HG03159 (cell line): ENCODE data around the gene PPIF.

ENCODE experiments used
- ATAC-seq: cut with Tn5 transposase; IDR thresholded peaks from one replicate; pipeline ENCODE4 v1.9.1; 2021; ENCODE audit warnings: mild to moderate bottlenecking, moderate library complexity; ENCODE audit not compliant: unreplicated experiment

The PPIF gene

DNA sequence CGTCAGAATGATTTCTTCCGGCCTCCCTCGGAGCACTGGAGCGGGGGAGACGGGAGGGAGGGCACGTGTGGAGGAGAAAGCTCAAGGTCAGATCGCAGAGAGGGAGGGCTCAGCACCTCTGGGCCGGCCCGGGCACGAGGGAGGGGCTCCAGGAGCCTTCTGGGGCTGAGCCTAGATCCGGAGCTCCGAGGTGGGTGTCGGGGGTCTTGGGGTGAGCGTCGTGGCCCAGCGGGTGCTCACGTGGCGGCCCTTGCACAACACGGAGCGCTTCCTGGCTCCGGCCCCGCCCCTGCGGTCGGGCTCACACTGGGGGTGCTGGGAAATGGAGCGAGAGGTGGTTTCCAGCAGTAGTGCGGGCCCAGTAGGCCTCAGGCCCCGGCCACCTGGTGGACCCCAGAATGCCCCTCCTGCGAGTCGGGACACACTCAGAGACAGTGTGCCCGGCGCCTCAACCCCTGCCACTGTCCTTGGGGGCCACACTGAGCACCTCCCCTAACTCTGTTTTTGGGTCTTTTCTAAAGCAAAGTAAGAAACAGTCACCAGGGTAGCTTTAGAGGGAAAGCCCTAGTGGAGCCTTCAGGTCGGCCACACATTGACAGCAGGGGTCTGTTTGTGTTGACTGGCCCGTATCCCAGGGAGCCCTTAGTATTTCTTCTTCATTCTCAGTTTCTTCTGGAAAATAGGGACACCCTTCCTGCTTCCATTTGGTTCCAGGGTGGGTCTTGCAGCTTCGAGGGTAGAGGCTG is 798 bp downstream of the PPIF start:
- peak; percentile 66 for ATAC-seq

DNA sequence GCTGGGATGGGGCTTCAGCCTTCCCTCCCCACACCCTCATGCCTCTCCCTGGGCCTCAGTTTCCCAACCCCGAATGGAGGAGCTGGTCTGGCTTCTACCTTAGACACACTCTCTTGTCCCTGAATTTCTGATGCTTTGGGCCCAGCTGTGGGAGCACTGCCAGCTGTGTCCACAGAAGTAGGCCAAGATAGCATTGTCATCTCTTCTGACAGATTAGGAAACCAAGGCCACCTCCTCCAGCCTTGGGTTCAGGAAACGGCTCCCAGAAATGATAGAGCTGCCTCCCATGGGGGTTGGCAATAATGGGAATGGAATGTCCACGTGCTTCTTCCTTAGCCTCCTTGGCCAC is 1.3 kb downstream of the PPIF start:
- ATAC-seq, result no peak

DNA sequence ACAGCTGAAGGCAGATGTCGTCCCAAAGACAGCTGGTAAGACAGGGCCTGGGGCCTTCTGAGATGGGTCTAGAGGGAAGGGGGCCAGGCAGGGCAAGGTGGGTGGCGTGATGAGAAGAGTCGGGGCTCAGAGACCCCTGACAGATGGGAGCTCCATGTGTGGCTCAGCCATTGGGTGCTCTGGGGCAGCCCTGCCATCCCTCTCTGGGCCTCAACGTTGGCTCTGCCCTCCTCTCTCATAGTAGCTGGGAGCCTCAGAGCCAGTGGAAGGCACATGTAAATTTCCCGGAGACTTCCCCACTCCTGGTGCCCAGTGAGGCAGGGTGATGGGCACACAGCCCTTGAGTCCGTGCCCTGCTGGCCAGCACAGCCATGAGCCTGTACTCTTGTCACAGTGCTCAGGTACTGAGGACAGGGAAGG is 1.8 kb downstream of the PPIF start:
- no peak for ATAC-seq

DNA sequence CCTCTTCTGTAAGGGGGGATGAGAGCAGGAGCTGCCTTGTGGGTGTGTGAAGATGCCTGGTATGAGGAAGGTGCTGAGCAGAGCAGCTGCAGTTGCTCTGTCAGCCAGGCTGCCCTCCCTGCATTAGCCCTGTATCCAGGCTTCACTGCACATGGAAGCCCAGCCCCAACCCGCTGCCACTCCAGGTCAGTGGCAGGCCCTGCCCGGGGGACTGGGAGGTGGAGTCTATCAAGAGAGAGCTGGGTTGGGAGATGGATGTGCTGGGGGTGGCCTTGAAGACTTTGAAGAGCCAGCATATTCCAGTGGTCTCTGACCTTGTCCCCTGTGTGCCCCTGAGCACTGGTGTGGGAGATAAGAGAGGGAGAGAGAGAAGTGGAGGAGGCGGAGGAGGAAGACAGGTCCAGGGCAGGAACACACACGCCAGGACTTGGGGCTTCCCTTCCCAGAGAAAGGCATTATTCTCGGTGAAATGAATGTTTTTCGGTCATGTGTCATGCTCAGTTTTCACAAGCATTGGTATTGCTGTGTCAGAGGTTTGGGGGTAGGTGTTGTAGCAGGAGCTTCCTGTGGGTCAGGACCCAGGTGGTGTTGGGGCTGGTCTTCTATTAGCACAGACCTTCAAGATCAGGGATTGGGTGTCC is 2.6 kb downstream of the PPIF start:
- ATAC-seq, result no peak

DNA sequence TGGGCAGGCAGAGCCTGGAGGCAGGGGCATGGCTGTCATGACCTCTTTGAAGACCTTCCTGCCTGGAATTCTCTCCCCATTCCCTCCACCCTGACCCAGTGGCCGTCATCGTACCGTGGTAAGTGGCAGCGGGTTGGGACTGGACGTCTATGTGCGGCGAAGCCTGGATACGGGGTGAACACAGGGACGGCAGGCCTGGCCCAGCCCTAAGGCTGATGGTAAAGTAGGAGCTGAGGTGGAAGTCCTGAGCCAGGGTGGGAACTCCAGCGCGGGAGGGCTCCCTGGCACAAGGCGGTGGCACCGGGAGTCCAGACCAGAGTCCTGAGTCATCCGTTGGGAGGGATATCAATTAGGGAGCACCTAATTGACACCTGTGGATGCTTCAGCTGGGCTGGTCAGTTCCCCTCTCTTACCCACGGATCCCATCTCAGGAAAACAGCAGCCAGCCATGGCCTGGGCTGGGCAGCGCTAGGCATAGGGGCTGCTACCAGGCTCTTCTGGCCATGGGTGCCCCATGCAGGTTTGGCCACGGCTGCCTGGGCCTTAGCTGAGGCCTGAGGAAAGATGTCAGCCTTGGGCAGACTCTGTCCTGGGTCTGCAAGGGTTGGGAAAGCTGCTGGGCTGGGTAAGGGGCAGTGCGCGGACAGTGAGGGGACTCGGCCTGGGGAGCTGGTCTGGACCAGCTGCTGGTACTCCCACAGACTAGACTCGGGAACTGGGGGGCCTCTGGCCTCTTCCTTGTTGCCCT is 3.3 kb downstream of the PPIF start:
- ATAC-seq, result no peak

DNA sequence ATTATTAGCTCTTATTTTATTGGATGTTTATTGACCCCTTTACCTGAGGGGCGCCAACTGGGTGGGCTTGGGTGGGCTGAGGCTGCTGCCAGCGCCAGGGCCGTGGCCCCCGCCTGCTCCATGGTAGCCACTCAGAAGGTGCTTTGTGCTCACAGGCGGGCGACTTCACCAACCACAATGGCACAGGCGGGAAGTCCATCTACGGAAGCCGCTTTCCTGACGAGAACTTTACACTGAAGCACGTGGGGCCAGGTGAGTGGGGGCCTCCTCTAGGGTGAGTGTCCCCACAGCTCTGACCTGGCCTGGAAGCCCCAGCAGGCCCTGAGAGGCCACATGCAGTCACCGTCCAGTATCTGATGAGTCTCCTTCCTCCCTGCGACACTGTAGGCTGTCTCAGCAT is 4.1 kb downstream of the PPIF start:
- no peak for ATAC-seq

DNA sequence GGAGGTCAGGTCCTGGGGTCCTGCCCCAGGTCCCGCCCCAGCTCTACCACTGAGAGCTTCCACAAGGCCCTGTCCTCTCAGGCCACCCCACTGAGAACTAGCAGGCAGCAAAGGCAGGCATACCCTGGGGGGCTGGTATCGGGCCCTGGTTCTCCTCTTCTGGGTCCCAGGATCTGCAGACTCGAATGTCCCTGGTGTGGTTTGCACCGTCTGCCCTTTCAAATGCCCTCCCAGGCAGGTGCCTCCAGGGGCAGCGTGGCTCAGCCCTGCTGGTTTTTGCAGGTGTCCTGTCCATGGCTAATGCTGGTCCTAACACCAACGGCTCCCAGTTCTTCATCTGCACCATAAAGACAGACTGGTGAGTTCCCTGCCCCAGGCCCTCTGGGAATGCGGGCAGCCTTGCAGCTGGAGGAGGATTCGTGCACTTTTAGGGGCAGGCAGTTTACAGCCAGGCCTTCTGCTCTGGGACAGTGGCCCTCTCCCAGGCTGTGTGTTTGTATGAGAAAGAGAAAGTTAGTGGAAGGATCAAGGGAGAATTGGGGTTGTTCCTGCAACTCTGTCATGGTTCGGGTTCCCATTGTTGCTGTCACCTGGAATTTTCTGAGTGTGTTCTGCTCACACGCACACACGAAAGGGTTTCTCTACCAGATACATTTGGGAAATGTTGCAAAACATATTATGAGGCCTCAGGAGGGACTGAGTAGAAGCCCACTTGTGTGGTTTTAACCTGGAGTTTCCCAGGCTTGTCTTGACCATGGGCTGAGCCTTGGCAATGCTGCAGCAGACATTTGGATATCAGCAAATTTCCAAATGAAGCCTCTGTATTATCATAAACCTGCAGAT is 5.0 kb downstream of the PPIF start:
- ATAC-seq, result no peak

DNA sequence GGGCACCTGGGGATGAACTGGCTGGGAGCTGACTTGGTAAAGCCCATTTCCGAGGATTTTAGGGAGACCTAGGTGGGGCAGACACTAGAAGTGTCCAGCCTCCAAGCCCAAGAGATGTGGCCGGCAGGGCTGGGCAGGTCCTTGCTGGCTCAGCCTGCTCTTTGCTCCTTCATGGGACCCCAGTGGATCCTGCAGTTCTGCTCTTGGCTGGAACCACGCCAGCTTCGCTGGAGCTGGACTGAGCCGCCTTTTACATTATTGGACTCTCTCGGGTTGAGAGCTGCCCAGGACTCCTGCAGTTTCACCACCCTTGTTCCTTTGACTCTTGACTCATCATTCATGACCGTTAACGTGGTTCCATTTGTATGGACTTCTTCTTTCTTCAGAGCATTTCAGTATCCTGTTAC is 5.7 kb downstream of the PPIF start:
- no peak for ATAC-seq

DNA sequence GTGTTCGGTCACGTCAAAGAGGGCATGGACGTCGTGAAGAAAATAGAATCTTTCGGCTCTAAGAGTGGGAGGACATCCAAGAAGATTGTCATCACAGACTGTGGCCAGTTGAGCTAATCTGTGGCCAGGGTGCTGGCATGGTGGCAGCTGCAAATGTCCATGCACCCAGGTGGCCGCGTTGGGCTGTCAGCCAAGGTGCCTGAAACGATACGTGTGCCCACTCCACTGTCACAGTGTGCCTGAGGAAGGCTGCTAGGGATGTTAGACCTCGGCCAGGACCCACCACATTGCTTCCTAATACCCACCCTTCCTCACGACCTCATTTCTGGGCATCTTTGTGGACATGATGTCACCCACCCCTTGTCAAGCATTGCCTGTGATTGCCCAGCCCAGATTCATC is 6.5 kb downstream of the PPIF start:
- ATAC-seq, result no peak

DNA sequence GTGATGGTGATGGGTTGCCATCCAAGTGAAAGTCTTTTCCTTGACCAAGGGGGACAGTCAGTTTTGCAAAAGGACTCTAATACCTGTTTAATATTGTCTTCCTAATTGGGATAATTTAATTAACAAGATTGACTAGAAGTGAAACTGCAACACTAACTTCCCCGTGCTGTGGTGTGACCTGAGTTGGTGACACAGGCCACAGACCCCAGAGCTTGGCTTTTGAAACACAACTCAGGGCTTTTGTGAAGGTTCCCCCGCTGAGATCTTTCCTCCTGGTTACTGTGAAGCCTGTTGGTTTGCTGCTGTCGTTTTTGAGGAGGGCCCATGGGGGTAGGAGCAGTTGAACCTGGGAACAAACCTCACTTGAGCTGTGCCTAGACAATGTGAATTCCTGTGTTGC is 6.9 kb downstream of the PPIF start:
- no peak for ATAC-seq

DNA sequence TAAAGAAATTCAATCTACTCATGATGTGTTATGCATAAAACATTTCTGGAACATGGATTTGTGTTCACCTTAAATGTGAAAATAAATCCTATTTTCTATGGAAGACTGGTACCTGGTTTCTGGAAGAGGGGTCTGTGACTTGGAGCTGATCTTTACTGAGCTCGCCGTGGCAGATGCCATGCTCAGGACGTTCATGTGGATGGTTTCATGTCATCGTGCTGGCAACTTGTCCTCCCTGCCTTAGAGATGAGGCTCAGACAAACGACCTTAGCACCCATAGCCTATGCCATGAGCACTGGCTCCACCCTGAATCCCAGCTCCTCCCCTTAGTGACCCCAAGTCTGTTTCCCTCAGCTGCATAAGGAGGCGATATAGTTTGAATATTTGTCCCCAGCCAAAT is 7.3 kb downstream of the PPIF start:
- no peak for ATAC-seq

DNA sequence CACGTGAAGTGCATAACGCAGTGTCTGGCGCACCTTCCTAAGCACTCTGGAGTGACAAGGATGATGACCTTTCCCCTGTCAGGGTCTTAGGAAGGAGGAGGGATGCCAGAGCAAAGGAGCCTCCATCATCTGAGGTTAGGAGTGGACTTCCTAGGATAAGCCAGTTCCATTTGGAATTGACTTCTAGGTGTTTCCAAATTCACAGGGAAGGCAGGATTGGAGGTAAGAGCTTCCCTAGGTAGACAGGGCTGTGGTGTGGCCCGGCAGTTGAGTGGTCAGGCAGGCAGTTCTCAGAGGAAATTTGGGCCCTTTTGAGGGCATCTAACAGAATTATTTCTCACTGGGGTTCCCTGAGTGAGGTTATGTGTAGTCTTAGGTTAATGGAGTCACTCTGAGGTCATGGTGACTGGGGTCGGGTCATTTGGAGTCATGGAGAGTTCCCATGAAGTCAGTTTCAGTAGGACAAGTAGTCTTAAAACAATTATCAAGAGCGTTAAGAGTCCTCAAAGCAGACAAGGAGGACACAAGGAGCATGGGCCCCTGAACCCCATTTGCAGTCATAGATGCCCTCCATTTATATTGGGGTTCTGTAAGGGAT is 8.2 kb downstream of the PPIF start:
- no peak for ATAC-seq

DNA sequence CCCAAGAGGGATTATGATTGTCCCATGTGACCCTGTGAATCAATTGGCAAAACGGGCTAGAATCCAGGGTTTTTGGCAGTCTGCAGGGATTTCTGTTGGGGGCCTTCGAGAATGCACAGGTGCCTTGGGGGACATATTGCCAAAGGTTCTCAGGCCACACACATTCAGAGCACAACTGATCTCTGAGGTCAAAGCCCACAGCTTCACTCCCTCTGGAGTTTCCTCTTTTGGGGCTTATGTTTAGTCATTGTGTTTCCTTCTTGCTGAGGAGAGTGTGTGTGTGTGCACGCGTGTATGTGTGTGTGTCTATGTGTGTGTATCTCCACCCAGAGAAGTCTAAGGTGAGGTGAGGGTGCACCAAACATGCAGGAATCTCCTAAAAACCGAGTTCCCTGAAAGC is 8.8 kb downstream of the PPIF start:
- ATAC-seq, result no peak

DNA sequence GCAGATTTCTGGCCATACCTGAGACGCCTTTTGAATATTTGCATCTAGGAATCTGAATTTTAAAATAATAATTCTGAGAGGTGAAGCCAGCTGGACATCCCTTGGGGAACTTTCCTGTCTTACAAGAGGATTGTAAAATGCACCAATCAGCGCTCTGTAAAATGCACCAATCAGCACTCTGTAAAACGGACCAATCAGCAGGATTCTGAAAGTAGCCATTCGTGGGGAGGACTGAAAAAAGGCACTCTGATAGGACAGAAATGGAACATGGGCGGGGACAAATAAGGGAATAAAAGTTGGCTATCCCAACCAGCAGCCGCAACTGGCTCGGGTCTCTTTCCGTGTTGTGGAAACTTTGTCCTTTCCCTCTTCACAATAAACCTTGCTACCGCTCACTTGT is 9.9 kb downstream of the PPIF start:
- ATAC-seq, result no peak

DNA sequence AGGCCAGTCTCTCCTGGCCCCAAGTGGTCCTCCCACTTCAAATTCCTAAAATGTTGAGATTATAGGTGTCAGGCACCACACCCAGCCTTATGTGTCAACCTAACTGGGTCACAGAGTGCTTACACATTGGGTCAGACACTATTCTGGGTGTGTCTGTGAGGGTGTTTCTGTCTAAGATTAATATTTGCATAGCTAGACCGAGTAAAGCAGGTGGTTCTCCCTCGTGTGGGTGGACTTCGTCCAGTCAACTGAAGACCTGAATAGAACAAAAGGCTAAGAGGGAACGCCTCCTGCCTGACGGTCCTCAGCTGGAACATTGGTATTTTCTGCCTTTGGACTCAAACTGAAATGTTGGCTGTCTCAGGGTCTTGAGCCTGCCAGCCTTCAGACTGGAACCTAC is 11.5 kb downstream of the PPIF start:
- peak; percentile 54 for ATAC-seq

DNA sequence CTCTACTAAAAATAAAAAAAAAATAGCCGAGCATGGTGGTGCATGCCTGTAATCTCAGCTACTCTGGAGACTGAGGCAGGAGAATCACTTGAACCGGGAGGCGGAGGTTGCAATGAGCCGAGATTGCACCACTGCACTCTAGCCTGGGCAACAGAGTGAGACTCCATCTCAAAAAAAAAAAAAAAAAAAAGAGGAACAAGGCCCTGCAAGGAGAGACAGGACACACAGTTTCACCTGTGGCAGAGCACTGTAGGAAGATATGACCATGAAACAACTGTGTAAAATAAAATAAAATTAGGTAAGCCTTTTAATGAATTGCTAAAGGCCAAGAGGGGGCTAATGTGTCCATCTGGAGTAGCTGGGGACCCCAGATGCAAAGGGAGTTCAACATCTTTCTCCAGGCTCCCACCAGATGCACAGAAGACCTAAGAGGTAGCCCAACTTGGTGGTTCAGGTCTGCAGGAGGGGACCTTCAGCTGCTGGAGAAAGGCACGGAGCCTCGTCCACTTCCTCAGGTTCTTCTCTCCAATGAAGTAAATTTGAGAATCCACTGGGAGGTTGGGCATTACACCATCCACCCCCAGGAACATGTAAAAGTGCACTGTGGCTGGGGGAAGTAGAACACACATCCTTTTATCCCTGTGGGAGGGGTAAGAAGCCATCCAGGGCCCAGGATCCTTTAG is 12.7 kb downstream of the PPIF start:
- ATAC-seq, result no peak

DNA sequence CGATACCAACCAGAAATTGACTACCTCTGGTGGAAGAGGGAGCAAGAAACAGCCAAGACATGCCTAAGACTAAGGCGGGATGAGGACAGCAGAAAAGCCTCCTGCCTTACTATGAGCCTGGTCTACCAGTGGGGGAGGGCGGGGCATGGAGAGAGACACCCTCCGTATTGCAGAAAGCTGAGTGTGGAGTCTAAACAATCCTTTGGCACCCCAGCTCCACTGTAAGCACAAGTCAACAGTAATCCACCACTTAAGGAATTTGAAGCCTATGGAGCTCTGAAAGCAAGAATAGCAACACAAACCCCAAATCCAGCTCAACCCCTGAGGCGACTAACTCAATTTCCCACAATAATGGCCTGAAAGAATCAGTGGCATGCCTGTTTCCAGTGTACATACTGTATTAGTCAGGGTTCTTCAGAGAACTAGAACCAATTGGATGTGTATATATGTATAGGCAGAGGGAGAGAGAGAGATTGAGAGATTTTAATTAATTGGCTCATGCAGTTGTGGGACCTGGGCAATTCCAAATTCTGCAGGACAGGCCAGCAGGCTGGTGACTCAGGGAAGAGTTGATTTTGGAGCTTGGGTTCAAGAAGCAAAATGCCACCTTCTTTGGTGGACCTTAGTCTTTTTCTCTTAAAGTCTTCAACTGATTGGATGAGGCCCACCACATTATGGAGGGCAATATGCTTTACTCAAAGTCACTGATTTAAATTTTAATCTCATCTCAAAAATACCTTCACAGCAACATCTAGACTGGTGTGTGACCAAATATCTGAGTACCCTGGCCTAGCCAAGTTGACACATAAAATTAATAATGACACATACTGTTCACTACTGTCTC is 13.5 kb downstream of the PPIF start:
- no peak for ATAC-seq

DNA sequence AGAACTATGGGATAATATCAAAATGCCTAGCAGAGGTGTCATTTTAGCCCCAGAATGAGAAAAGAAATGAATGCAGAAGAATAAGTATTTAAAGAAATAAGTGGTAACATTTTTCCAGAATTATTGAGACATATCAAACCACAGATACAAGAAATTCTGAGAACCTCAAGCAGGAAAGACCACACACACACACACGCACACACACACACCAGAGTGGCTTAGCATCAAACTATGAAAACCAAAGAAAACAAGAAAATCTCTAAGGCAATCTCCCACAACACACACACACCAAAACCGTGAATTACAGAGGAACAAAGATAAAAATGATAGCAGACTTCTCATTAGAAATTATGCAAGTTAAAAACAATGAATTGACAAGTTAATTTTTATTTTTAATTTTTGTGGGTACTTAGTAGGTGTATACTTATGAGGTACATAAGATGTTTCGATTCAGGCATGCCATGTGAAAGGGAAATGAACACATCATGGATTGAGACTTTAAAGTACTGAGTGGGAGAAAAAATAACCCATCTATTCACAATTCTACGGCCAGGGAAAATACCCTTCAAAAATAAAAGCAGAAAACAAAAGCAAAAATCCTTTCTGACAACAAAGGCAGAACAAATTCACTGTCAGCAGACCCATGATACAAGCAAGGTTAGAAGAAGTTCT is 14.6 kb downstream of the PPIF start:
- ATAC-seq, result no peak
